OCI-LY3 (cell line): ENCODE measurements around the gene NR6A1.

Experiments
- EZH2phosphoT487 ChIP-seq: fragments of 200-600 bp; shearing (Covaris generic); IDR thresholded peaks from 2 replicates; pipeline ENCODE4 v1.6.1; 2018; ENCODE audit warnings: antibody characterized with exemption, mixed run types, low read depth
- TF ChIP-seq, protein P1 (sequence below): fragments of 200-600, 300-600 bp; sonication (generic); IDR thresholded peaks from 2 replicates; pipeline ENCODE4 v1.5.1; 2014; ENCODE audit warnings: antibody characterized with exemption, low read length, low read depth

GRCh38 chr9:124590889-124591641 lies 180.0 kb downstream of the NR6A1 start:
- TF ChIP-seq, protein P1, sequence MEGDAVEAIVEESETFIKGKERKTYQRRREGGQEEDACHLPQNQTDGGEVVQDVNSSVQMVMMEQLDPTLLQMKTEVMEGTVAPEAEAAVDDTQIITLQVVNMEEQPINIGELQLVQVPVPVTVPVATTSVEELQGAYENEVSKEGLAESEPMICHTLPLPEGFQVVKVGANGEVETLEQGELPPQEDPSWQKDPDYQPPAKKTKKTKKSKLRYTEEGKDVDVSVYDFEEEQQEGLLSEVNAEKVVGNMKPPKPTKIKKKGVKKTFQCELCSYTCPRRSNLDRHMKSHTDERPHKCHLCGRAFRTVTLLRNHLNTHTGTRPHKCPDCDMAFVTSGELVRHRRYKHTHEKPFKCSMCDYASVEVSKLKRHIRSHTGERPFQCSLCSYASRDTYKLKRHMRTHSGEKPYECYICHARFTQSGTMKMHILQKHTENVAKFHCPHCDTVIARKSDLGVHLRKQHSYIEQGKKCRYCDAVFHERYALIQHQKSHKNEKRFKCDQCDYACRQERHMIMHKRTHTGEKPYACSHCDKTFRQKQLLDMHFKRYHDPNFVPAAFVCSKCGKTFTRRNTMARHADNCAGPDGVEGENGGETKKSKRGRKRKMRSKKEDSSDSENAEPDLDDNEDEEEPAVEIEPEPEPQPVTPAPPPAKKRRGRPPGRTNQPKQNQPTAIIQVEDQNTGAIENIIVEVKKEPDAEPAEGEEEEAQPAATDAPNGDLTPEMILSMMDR: no peak
- TF ChIP-seq EZH2phosphoT487: no peak
